GM21526 (cell line): Measurements from ENCODE around the gene GOLGA3.
"Not testable (repeated sequence)": the region's sequence is repeated elsewhere in the genome, so short reads cannot be mapped to it uniquely, and the experiment has no call there.

Source experiments
- ATAC-seq: cut with Tn5 transposase; IDR thresholded peaks from one replicate; pipeline ENCODE4 v1.9.1; 2021; ENCODE audit warnings: moderate library complexity; ENCODE audit not compliant: unreplicated experiment, low FRiP score

GOLGA3 gene

GRCh38 chr12:132844681-132845080 lies 16.0 kb upstream of the GOLGA3 start:
- ATAC-seq: not testable (repeated sequence)

DNA sequence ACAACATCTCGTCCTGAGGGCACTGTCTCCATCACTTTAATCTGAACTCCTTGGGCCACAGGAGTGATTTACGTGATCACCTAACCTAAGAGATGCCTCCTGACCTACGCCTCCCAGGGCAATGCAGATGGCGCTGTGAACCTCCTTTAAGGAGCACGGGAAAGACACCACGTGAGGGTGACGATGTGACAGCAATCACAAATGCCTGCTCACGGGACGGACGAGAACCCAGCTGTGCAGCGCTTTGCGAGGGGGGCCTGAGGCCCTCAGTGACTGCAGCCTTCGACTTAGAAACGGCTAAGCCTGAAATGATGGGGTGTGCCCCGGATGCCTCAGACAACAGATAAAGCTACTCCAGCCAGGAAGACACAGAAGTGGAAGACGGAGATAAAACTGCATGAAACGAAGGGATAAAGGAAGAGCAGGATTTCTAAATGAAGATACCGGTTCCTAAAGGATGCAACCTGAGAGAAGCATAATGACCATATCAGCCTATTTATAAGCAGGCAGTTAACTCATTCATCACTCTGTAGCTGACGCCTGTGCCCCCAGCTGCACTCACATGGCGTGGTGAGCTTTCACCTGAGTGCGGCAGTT lies 13.9 kb upstream of the GOLGA3 start:
- no peak for ATAC-seq

GRCh38 chr12:132841151-132841550 lies 12.5 kb upstream of the GOLGA3 start:
- no peak for ATAC-seq

DNA sequence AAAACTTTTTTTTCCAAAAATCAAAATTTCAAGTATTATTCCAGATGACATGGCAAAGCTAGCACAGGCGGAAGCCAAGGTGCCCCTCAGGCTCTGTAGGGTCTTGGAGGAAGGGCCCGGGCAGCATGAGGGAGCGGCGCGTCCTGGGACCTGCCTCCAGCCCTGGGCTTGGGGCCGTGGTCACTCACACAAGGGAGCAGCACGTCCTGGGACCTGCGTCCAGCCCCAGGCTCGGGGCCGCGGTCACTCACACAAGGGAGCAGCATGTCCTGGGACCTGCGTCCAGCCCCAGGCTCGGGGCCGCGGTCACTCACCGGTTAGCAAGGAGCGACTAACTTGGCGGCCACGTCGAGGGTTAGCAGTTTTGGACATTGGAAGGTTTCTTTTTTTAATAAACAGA lies 11.9 kb upstream of the GOLGA3 start:
- no peak for ATAC-seq

DNA sequence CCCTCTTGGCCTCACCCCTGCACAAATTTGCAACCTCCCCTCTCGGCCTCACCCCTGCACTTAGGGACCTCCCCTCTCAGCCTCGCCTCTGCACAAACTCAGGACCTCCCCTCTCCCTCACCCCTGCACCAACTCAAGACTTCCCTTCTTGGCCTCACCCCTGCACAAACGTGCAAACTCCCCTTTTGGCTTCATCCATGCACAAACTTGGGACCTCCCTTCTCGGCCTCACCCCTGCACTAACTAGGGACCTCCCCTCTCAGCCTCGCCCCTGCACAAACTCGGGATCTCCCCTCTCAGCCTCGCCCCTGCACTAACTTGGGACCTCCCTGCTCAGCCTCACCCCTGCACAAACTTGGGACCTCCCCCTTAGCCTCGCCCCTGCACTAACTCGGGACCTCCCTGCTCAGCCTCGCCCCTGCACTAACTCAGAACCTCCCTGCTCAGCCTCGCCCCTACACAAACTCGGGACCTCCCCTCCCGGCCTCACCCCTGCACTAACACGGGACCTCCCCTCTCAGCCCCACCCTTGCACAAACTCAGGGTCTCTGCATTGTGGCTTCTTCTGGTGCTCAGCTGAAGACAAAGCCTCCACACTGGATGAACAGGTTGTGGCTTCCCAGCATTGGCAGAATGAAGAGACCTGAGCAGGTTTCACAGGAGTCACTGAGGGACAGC lies 11.0 kb upstream of the GOLGA3 start:
- ATAC-seq: no peak

- no peak for ATAC-seq
Measured at GRCh38 chr12:132838410-132839080, 9.9 kb upstream of the GOLGA3 start.

- ATAC-seq: no peak
Measured at GRCh38 chr12:132837693-132838409, 9.2 kb upstream of the GOLGA3 start.

GRCh38 chr12:132836795-132837331 lies 8.2 kb upstream of the GOLGA3 start:
- no peak for ATAC-seq

DNA sequence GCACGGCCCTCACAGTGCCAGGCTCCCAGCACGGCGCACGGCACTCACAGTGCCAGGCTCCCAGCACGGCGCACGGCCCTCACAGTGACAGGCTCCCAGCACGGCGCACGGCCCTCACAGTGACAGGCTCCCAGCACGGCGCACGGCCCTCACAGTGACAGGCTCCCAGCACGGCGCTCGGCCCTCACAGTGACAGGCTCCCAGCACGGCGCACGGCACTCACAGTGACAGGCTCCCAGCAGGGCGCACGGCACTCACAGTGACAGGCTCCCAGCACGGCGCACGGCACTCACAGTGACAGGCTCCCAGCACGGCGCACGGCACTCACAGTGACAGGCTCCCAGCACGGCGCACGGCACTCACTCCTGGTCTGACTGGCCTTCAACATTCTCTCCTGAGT lies 7.6 kb upstream of the GOLGA3 start:
- not testable (repeated sequence) for ATAC-seq

DNA sequence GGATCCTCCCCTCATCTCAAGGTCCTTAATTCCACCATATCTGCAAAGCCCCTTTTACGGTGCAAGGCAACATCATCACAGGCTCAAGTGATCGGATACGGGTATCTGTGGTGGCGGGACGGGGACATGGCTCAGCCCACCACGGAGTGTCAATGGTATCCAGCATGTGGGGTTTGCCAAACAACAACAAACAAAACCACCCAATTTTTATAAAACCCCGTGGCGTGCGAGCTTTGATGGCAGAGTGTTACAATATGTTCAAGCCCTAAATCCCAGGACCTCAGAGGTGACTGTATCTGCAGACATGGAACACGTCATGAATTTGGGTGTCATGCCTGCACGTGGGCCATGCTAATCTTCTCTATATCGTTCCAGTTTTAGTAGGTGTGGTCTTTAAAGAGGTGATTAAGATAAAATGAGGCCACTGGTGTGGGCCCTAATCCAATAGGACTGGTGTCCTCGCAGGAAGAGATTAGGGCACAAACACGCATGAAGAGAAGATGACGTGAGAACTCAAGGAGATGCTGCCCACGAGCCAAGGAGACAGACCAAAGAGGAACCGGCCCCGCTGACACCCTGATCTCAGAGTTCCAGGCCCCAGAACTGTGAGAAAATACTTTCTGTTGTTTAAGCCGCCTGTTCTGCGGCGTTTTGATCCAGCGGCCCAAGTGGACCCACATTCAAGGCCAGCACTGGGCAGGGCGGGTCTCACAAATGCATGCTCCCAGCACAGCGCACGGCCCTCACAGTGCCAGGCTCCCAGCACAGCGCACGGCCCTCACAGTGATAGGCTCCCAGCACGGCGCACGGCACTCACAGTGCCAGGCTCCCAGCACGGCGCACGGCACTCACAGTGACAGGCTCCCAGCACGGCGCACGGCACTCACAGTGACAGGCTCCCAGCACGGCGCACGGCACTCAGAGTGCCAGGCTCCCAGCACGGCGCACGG lies 6.7 kb upstream of the GOLGA3 start:
- no peak for ATAC-seq

- no peak for ATAC-seq
Measured at GRCh38 chr12:132834181-132834711, 5.6 kb upstream of the GOLGA3 start.

DNA sequence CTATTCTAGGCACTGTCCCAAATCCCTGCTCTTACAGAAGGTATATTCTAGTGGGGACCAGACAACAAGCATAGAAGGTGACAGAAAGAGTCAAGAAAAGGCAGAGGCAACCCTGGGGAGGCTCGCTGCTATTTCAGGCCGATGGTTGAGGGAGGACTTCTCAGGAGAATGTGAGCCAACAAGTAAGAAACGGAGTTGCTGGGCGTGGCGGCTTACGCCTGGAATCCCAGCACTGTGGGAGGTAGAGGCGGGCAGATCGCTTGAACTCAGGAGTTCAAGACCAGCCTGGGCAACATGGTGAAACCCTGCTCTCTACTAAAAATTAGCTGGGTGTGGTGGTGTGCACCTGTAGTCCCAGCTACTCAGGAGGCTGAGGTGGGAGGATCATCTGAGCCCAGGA lies 4.7 kb upstream of the GOLGA3 start:
- ATAC-seq: no peak

- ATAC-seq: no peak
Measured at GRCh38 chr12:132831771-132832170, 3.1 kb upstream of the GOLGA3 start.

- ATAC-seq: peak; percentile 16
Measured at GRCh38 chr12:132827763-132828703, 636 bp downstream of the GOLGA3 start.

DNA sequence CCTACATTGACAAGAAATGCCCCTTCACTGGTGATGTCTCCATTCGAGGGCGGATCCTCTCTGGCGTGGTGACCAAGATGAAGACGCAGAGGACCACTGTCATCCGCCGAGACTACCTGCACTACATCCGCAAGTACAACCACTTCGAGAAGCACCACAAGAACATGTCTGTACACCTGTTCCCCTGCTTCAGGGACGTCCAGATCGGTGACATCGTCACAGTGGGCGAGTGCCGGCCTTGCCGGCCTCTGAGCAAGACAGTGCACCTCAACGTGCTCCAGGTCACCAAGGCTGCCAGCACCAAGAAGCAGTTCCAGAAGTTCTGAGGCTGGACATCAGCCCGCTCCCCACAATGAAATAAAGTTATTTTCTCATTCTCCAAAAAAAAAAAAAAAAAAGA lies 2.8 kb downstream of the GOLGA3 start:
- no peak for ATAC-seq

- no peak for ATAC-seq
Measured at GRCh38 chr12:132825089-132825488, 3.6 kb downstream of the GOLGA3 start.

DNA sequence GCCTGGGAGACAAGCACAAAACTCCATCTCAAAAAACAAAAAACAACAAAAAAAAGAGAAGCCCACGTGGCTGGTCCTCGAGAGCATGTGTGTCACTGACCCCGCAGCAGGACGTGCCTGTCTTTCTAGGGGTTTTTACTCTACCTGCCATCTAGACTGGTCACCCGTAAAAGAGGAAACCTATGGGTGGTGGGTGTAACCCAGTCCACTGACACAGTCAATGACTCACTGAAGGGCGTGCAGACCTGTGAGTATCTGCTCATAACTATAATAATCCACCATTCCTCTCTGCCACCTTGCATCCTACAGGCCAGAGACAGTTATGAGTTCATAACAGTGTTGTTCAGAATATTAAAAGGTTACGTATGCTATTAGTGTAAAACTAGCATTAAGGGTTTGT lies 4.6 kb downstream of the GOLGA3 start:
- ATAC-seq: no peak

DNA sequence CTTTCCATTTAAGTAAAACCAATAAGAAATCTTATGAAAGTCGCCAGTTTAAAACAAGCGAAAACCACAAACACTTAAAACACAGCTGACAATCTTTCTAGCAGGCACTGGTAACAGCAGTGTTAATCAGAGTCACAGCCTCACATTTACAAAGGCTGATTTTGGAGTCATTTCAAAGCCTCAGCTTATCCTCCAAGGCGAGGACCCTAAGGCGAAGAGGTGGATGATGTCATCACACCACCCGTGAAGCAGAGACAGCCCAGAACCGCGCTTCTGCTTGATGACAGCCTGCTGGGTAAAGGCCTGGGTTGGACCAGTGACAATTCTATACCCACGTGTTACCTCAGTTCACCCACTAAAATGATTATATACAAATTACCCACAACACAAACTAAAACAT lies 10.1 kb downstream of the GOLGA3 start:
- no peak for ATAC-seq

- ATAC-seq: no peak
Measured at GRCh38 chr12:132814232-132814631, 14.4 kb downstream of the GOLGA3 start.
